KMS-11 (cell line): ENCODE measurements around the gene HAPLN2.

ENCODE experiments used
- H2AFZ ChIP-seq: fragments of 200-600 bp; sonication (generic); 2 replicates; pipeline ENCODE4 v1.6.1; 2016; ENCODE audit warnings: antibody characterized with exemption, mixed run types, low read depth
- H3K27ac ChIP-seq: fragments of 200-600 bp; sonication (generic); 2 replicates; pipeline ENCODE4 v1.6.1; 2016; ENCODE audit warnings: mild to moderate bottlenecking, mixed run types
- H3K27me3 ChIP-seq: fragments of 200-600 bp; sonication (generic); 2 replicates; pipeline ENCODE4 v1.6.1; 2017; ENCODE audit warnings: mild to moderate bottlenecking, low read depth, mixed run types, moderate library complexity; ENCODE audit not compliant: insufficient read depth
- H3K36me3 ChIP-seq: fragments of 200-600 bp; sonication (generic); 2 replicates; pipeline ENCODE4 v1.6.1; 2017; ENCODE audit warnings: mild to moderate bottlenecking, mixed run types; ENCODE audit not compliant: insufficient read depth
- H3K4me1 ChIP-seq: fragments of 200-600 bp; sonication (generic); 2 replicates; pipeline ENCODE4 v1.6.1; 2016; ENCODE audit warnings: mild to moderate bottlenecking, low read depth, mixed run types; ENCODE audit not compliant: poor library complexity, severe bottlenecking
- H3K4me2 ChIP-seq: fragments of 200-600 bp; sonication (generic); 2 replicates; pipeline ENCODE4 v1.7.0; 2016; ENCODE audit warnings: mild to moderate bottlenecking, mixed run types
- H3K4me3 ChIP-seq: fragments of 200-600 bp; sonication (generic); IDR thresholded peaks from 2 replicates; pipeline ENCODE4 v1.6.1; 2017; ENCODE audit warnings: low read depth, low read length, mixed read lengths; ENCODE audit not compliant: insufficient read depth
- H3K79me2 ChIP-seq: fragments of 200-600 bp; sonication (generic); 2 replicates; pipeline ENCODE4 v1.6.1; 2016; ENCODE audit warnings: low read depth, mixed run types; ENCODE audit not compliant: insufficient read depth
- H3K9ac ChIP-seq: fragments of 200-600 bp; sonication (generic); 2 replicates; pipeline ENCODE4 v1.6.1; 2016; ENCODE audit warnings: mild to moderate bottlenecking, mixed run types
- H4K20me1 ChIP-seq: fragments of 200-600 bp; sonication (generic); 2 replicates; pipeline ENCODE4 v1.6.1; 2016; ENCODE audit warnings: mild to moderate bottlenecking, mixed run types; ENCODE audit not compliant: insufficient read depth
- TF ChIP-seq, protein P1 (sequence below): fragments of 200-600 bp; sonication (generic); conservative IDR thresholded peaks from 2 replicates; pipeline ENCODE4 v1.6.1; 2017; ENCODE audit warnings: low read depth, mild to moderate bottlenecking, antibody characterized with exemption, low read length, moderate library complexity, mixed read lengths

Gene HAPLN2

GRCh38 chr1:156596426-156596825, 22.8 kb upstream of the HAPLN2 start:
- Histone ChIP-seq H3K79me2 (peaks cover 50% of the 10 kb centered on the region), H3K36me3 (peaks cover 34% of the 10 kb centered on the region; the same call in 1 of the 2 replicates), H3K27me3 (no peaks in the 10 kb centered on the region), H2AFZ (no peak overlapping the region), H3K4me3 (no peak overlapping the region), H3K4me2 (no peak overlapping the region), H4K20me1 (no peaks in the 10 kb centered on the region), H3K9ac (no peak overlapping the region), H3K4me1 (peaks cover 42% of the 10 kb centered on the region), H3K27ac (no peak overlapping the region)
- TF ChIP-seq, protein P1, sequence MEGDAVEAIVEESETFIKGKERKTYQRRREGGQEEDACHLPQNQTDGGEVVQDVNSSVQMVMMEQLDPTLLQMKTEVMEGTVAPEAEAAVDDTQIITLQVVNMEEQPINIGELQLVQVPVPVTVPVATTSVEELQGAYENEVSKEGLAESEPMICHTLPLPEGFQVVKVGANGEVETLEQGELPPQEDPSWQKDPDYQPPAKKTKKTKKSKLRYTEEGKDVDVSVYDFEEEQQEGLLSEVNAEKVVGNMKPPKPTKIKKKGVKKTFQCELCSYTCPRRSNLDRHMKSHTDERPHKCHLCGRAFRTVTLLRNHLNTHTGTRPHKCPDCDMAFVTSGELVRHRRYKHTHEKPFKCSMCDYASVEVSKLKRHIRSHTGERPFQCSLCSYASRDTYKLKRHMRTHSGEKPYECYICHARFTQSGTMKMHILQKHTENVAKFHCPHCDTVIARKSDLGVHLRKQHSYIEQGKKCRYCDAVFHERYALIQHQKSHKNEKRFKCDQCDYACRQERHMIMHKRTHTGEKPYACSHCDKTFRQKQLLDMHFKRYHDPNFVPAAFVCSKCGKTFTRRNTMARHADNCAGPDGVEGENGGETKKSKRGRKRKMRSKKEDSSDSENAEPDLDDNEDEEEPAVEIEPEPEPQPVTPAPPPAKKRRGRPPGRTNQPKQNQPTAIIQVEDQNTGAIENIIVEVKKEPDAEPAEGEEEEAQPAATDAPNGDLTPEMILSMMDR, result no peak

- peaks cover 42% of the 10 kb centered on the region for H3K79me2 ChIP-seq
- H3K27ac ChIP-seq, result no peak overlapping the region
- peaks cover 34% of the 10 kb centered on the region; the same call in 1 of the 2 replicates for H3K36me3 ChIP-seq
- no peak overlapping the region for H3K9ac ChIP-seq
- peaks cover 40% of the 10 kb centered on the region for H3K4me1 ChIP-seq
- no peaks in the 10 kb centered on the region for H3K27me3 ChIP-seq
- H3K4me2 ChIP-seq, result no peak overlapping the region
- TF ChIP-seq, protein P1, result no peak
- no peak overlapping the region for H2AFZ ChIP-seq
- no peaks in the 10 kb centered on the region for H4K20me1 ChIP-seq
- H3K4me3 ChIP-seq, result no peak overlapping the region
Observed at GRCh38 chr1:156598125-156598524, 21.1 kb upstream of the HAPLN2 start.

DNA sequence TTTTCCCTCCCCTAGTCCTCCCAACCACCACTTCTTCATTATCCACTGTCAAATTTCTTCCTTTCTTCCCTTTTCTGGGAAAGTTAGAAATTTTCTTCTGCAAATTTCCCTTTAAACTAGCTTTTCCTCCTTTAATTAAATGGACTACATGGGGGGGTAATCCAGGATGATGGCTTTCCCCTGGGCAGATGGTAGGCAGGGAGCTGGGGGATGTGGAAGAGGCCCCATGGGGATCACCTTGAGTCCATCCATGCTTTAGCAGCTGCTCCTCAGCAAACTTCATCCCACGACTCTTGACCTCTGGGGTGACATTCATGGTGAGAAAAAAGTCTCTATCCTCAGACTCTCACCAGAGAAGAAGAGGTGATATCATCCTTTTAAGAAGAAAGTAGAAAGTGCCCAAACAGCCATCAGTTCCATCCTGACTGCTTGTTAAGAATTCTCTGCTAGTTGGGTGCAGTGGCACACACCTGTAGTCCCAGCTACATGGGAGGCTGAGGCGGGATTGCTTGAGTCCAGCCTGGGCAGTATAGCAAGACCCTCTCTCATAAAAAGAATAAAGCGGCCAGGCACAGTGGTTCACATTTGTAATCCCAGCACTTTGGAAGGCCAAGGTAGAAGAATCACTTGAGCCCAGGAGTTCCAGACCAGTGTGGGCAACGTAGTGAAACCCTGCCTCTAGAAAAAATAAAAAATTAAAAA, 20.3 kb upstream of the HAPLN2 start:
- no peaks in the 10 kb centered on the region for H4K20me1 ChIP-seq
- no peak overlapping the region for H3K9ac ChIP-seq
- peaks cover 34% of the 10 kb centered on the region; the same call in 1 of the 2 replicates for H3K36me3 ChIP-seq
- no peak overlapping the region for H3K4me3 ChIP-seq
- H3K79me2 ChIP-seq, result peaks cover 42% of the 10 kb centered on the region
- H3K4me2 ChIP-seq, result peak overlapping the region; percentile 77; the same call in 1 of the 2 replicates
- peaks cover 34% of the 10 kb centered on the region for H3K4me1 ChIP-seq
- no peak overlapping the region; the same call in 1 of the 2 replicates for H3K27ac ChIP-seq
- TF ChIP-seq, protein P1, result no peak
- H2AFZ ChIP-seq, result no peak overlapping the region
- H3K27me3 ChIP-seq, result no peaks in the 10 kb centered on the region

- H3K36me3 ChIP-seq, result peaks cover 28% of the 10 kb centered on the region; the same call in 1 of the 2 replicates
- TF ChIP-seq, protein P1, result peak; percentile 85
- H3K27me3 ChIP-seq, result no peaks in the 10 kb centered on the region
- H4K20me1 ChIP-seq, result no peaks in the 10 kb centered on the region
- peak overlapping the region; percentile 99 for H3K4me3 ChIP-seq
- peak overlapping the region; percentile 77; the same call in 1 of the 2 replicates for H3K27ac ChIP-seq
- H2AFZ ChIP-seq, result no peak overlapping the region
- H3K4me2 ChIP-seq, result peak overlapping the region; percentile 77
- H3K4me1 ChIP-seq, result peaks cover 28% of the 10 kb centered on the region
- no peak overlapping the region; the same call in 1 of the 2 replicates for H3K9ac ChIP-seq
- H3K79me2 ChIP-seq, result peaks cover 42% of the 10 kb centered on the region
Observed at GRCh38 chr1:156599811-156600210, 19.4 kb upstream of the HAPLN2 start.
